ENCODE data around the gene AHCTF1.

AHCTF1 gene

DNA sequence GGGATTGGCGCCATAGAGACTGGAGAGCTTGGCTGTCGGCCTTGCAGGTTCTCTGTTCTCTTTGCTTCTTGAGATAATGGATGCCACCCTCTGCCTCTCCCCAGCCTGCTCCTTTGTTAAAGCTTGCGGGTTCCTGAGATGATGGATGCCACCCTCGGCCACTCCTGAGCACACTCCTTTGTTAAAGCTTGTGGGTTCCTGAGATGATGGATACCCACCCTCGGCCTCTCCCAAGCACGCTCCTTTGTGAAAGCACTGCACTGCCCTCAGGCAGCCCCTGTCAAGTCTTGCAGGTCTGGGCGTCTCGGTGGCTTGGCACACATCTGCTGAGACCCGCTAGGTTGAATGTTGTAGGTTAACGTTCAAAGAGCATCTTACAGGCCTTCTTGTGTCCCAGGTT lies 131.0 kb downstream of the AHCTF1 start:
- no peak overlapping the region for H3K4me3 ChIP-seq (ENCODE audit: low read length)
- TF ChIP-seq, protein P1, sequence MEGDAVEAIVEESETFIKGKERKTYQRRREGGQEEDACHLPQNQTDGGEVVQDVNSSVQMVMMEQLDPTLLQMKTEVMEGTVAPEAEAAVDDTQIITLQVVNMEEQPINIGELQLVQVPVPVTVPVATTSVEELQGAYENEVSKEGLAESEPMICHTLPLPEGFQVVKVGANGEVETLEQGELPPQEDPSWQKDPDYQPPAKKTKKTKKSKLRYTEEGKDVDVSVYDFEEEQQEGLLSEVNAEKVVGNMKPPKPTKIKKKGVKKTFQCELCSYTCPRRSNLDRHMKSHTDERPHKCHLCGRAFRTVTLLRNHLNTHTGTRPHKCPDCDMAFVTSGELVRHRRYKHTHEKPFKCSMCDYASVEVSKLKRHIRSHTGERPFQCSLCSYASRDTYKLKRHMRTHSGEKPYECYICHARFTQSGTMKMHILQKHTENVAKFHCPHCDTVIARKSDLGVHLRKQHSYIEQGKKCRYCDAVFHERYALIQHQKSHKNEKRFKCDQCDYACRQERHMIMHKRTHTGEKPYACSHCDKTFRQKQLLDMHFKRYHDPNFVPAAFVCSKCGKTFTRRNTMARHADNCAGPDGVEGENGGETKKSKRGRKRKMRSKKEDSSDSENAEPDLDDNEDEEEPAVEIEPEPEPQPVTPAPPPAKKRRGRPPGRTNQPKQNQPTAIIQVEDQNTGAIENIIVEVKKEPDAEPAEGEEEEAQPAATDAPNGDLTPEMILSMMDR (IDR thresholded peaks at IDR 0.05; ENCODE audit: insufficient read depth, low read depth, low read length, missing control alignments), result no peak
- peak; percentile 38 for DNase-seq (ENCODE audit: low read depth)

DNA sequence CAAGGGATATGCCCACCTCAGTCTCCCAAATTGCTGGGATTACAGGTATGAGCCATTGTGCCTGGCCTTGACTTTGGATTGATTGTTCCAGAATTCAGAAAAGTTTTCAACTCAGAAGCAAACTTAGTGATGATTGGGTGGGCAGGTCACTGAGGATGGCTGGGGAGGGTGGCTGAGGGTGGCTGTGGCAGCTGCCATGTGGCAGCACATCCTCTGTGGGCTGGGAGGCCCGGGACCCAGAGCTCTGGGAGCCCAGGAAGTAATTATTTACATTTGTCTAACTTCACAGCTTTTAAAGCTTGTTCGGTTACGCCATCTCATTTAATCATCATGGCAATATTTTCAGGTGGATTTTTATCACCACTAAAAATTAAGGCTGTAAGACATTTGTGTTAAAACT lies 131.4 kb downstream of the AHCTF1 start:
- no peak for DNase-seq (ENCODE audit: low read depth)
- TF ChIP-seq, protein P1 (IDR thresholded peaks at IDR 0.05; ENCODE audit: insufficient read depth, low read depth, low read length, missing control alignments), result no peak
- H3K4me3 ChIP-seq (ENCODE audit: low read length), result no peak overlapping the region

DNA sequence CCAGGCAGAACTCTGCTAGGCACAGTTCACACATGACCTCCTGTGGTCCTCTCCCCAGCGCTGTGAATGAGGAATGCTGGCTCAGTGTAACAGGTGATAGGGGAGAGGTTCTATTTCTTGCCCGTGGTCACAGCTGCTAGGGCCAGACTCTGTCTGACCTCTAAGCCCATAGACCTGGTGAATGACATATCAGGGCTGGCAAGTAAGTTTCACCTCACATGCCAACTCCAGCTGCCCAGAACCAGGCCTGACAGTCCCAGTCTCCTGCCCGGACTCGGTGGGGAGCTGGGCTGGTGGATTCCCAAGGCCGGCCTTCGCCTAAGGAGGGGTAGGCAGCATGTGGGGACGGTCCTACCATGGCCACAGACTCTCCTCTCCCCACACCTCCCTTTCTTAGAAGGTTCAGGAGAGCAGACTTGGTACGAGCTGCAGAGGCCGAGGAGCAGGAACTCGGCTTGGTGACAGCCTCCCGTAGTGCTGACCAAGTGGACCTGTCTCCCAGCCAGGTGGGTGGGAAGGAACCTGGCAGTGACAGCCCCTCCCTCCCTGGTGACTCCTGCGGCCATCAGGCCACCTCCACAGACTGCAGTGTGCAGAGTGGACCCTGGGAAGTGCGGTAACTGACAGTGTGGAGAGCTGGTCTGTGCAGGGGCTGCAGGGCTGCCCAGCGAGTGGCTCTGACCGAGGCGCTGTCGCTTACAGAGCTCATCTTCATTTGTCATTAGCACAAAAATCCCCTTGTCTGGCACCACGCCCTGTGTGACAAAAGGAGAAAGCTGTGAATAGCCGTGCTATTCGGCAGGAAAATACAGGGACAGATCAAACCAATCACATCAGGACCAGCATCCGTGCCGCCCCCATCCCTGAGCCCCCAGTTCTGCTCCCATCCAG lies 132.9 kb downstream of the AHCTF1 start:
- DNase-seq (ENCODE audit: low read depth), result no peak
- TF ChIP-seq, protein P1 (IDR thresholded peaks at IDR 0.05; ENCODE audit: insufficient read depth, low read depth, low read length, missing control alignments), result no peak

DNA sequence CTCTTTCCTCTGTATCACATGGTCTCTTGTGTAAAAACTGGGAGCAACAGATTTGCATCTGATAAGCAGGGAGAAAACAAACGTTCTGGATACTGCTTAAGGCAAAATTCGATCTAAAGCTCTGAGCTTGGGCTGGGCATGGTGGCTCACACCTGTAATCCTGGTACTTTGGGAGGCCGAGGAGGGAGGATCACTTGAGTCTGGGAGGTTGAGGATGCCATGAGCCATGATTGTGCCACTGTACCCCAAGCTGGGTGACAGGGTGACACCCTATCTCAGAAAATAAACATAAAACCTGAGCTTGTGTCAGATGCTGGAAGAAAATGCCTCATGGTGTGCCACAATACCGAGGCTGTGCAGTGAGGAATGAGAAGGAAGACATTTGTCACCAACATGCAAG lies 133.6 kb downstream of the AHCTF1 start:
- no peak overlapping the region for H3K4me3 ChIP-seq (ENCODE audit: low read length)
- no peak for DNase-seq (ENCODE audit: low read depth)
- TF ChIP-seq, protein P1 (IDR thresholded peaks at IDR 0.05; ENCODE audit: insufficient read depth, low read depth, low read length, missing control alignments), result no peak

More for the DNA sequence above, 132.9 kb downstream of the AHCTF1 start:
- no peak overlapping the region for H3K4me3 ChIP-seq (ENCODE audit: low read length)

DNA sequence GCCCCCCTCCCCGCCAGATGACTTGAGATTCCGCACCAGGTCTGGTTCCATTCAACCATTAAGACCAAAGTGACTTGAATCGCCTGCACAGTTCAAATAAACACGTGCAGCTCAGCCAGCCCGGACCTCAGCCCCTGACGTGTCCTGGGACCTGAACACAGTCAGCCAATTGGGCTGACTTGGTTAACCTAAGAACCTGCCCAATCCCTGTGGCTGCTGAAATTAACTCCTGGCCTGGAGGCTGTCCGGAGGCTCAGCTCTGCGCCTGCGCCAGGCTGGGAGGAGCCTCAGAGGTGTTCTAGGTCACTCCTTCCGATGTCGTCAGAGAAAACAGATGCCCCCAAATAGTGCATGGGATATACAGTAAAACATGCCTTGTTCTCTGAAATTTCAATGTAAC lies 134.2 kb downstream of the AHCTF1 start:
- H3K4me3 ChIP-seq (ENCODE audit: low read length), result no peak overlapping the region
- no peak for DNase-seq (ENCODE audit: low read depth)
- TF ChIP-seq, protein P1 (IDR thresholded peaks at IDR 0.05; ENCODE audit: insufficient read depth, low read depth, low read length, missing control alignments), result no peak

DNA sequence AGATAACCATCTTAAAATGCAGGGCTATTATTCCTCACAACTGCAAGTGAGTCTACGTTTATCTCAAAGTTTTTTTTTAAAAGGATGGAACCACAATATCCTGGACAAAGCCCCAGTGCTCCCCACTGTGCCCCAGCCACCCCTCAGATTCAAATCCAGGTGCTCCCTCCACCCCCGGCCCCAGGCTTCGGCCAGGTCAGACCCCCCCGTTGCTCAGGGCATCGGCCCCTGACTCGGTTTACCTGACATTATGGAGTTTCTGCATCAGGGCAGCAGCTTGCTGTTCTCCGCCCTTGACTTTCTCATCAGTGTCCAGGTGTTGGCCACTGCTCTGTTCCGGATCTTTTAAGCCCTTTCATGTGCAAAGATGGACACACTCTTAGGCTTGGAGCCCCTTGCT lies 134.6 kb downstream of the AHCTF1 start:
- TF ChIP-seq, protein P1 (IDR thresholded peaks at IDR 0.05; ENCODE audit: insufficient read depth, low read depth, low read length, missing control alignments), result no peak
- no peak overlapping the region for H3K4me3 ChIP-seq (ENCODE audit: low read length)
- DNase-seq (ENCODE audit: low read depth), result no peak
